Neural cell (in vitro differentiated cells): ENCODE measurements around the gene DNM2. TPM values are rescaled to one million over a fixed set of nuclear protein-coding genes. Genes with fewer than 3 reads are reported as not detected.

Experiments used
- H2AFZ ChIP-seq: fragments of 200-600, 300-800 bp; sonication (generic), shearing (Covaris generic); 2 replicates; pipeline ENCODE4 v1.6.0; 2014; ENCODE audit warnings: low read depth, mild to moderate bottlenecking, antibody characterized with exemption, low read length, moderate library complexity
- H3F3A ChIP-seq: fragments of 200-600 bp; shearing (Covaris generic); 2 replicates; pipeline ENCODE4 v1.6.1; 2016; ENCODE audit warnings: mild to moderate bottlenecking, moderate library complexity, mixed read lengths, antibody characterized with exemption, low read length; ENCODE audit not compliant: insufficient read depth, poor library complexity, severe bottlenecking
- H3K27ac ChIP-seq: fragments of 200-600, 300-800 bp; sonication (generic), shearing (Covaris generic); 2 replicates; pipeline ENCODE4 v1.5.1; 2014; ENCODE audit warnings: mild to moderate bottlenecking, low read length, moderate library complexity
- H3K27me3 ChIP-seq: fragments of 300-800, 200-600 bp; sonication (generic), shearing (Covaris generic); 2 replicates; pipeline ENCODE4 v1.6.0; 2014; ENCODE audit warnings: mild to moderate bottlenecking, low read depth, low read length, moderate library complexity; ENCODE audit not compliant: insufficient read depth
- H3K36me3 ChIP-seq: fragments of 300-800, 200-600 bp; sonication (generic), shearing (Covaris generic); 2 replicates; pipeline ENCODE4 v1.5.1; 2014; ENCODE audit warnings: mild to moderate bottlenecking, antibody characterized with exemption, low read length, moderate library complexity; ENCODE audit not compliant: insufficient read depth
- H3K4me2 ChIP-seq: fragments of 300-800, 200-600 bp; sonication (generic), shearing (Covaris generic); 2 replicates; pipeline ENCODE4 v1.6.0; 2014; ENCODE audit warnings: mild to moderate bottlenecking, low read length
- H3K4me3 ChIP-seq: fragments of 300-800, 200-600 bp; sonication (generic), shearing (Covaris generic); 2 replicates; pipeline ENCODE4 v1.5.1; 2014; ENCODE audit warnings: mild to moderate bottlenecking, low read length, moderate library complexity
- H3K79me2 ChIP-seq: fragments of 200-600 bp; shearing (Covaris generic); replicated peaks from 2 replicates; pipeline ENCODE4 v1.6.0; 2014; ENCODE audit warnings: mild to moderate bottlenecking, low read length, moderate library complexity; ENCODE audit not compliant: insufficient read depth
- H3K9ac ChIP-seq: fragments of 300-800, 200-600 bp; sonication (generic), shearing (Covaris generic); 2 replicates; pipeline ENCODE4 v1.6.1; 2016; ENCODE audit warnings: mild to moderate bottlenecking, low read length, mixed read lengths
- H3K9me2 ChIP-seq: fragments of 200-600 bp; shearing (Covaris generic); 2 replicates; pipeline ENCODE4 v1.6.1; 2016; ENCODE audit warnings: mild to moderate bottlenecking, low read length, mixed read lengths; ENCODE audit not compliant: insufficient read depth
- H3K9me3 ChIP-seq: fragments of 200-600, 300-800 bp; sonication (generic), shearing (Covaris generic); 2 replicates; pipeline ENCODE4 v1.6.1; 2016; ENCODE audit warnings: mild to moderate bottlenecking, mixed run types, low read length, moderate library complexity, mixed read lengths
- H4K20me1 ChIP-seq: fragments of 200-600 bp; shearing (Covaris generic); 2 replicates; pipeline ENCODE4 v1.6.1; 2016; ENCODE audit warnings: mild to moderate bottlenecking, mixed run types; ENCODE audit not compliant: insufficient read depth
- EP300 ChIP-seq: fragments of 450-650 bp; conservative IDR thresholded peaks from 2 replicates; pipeline ENCODE4 v1.6.1; 2014; ENCODE audit warnings: antibody characterized with exemption, mild to moderate bottlenecking, moderate library complexity; ENCODE audit not compliant: poor library complexity, severe bottlenecking
- EZH2 ChIP-seq: fragments of 200-600, 300-800 bp; shearing (Covaris generic), sonication (generic); IDR thresholded peaks from 2 replicates; pipeline ENCODE4 v1.6.1; 2014; ENCODE audit warnings: antibody characterized with exemption, low read length, borderline replicate concordance, mild to moderate bottlenecking; ENCODE audit not compliant: insufficient read depth, poor library complexity, severe bottlenecking
- MXI1 ChIP-seq: fragments of 450-650 bp; conservative IDR thresholded peaks from 2 replicates; pipeline ENCODE4 v1.6.1; 2014; ENCODE audit warnings: antibody characterized with exemption, mild to moderate bottlenecking; ENCODE audit not compliant: poor library complexity, severe bottlenecking
- POLR2AphosphoS5 ChIP-seq: IDR thresholded peaks from 2 replicates; pipeline ENCODE4 v1.6.1; 2012
- RAD21 ChIP-seq: fragments of 450-650 bp; conservative IDR thresholded peaks from 2 replicates; pipeline ENCODE4 v1.6.1; 2014; ENCODE audit warnings: antibody characterized with exemption, mild to moderate bottlenecking, moderate library complexity
- SMC3 ChIP-seq: fragments of 450-650 bp; conservative IDR thresholded peaks from 2 replicates; pipeline ENCODE4 v1.6.1; 2014; ENCODE audit warnings: antibody characterized with exemption, mild to moderate bottlenecking, moderate library complexity; ENCODE audit not compliant: poor library complexity
- TAF1 ChIP-seq: IDR thresholded peaks from 2 replicates; pipeline ENCODE4 v1.6.1; 2012; ENCODE audit warnings: low read depth
- polyA plus RNA-seq: library from polyadenylated mRNA; depleted of rRNA; stranded (reverse); fragments of >200 nt; gene quantifications from 2 replicates; pipeline ENCODE4 v1.2.3, GENCODE V29; 2014
- TF ChIP-seq, protein P1 (sequence below): IDR thresholded peaks from 2 replicates; pipeline ENCODE4 v1.6.1; 2012; ENCODE audit warnings: borderline replicate concordance
- TF ChIP-seq, protein P2 (sequence below): fragments of 450-650 bp; IDR thresholded peaks from 2 replicates; pipeline ENCODE4 v1.5.1; 2014; ENCODE audit warnings: antibody characterized with exemption, mild to moderate bottlenecking, moderate library complexity; ENCODE audit not compliant: poor library complexity, severe bottlenecking

Gene DNM2
- polyA plus RNA-seq, 1 donor from 2014 or later, result 31.4 TPM

DNA sequence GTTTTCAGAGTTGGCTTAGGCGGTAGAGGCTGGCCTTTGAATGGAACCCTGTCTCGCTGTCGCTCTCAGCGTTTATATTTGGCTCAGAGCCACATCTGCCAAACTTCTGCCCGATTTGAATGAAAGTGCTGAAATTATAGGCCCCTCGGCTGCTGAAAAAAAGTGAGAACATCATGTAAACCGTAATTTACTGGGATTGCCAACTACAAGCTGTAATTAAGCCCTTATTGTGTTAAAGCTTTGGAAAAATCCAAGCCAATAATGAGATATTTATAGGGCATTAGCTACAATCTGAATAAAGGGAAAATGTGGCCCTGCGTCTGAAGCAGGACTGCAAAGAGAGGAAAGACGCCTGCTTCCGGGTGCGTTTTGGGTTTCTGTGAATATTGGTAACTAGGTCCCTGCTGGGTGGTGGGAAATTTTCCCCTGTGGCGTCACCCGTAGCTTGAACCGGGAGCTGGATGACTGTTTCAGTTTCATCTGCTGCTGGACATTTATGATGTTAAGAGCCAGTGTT lies 9.9 kb downstream of the DNM2 start:
- TF ChIP-seq SMC3 (no peak), TAF1 (no peak), POLR2AphosphoS5 (no peak), RAD21 (no peak), EZH2 (no peak), MXI1 (no peak), EP300 (no peak)
- TF ChIP-seq, protein P1, sequence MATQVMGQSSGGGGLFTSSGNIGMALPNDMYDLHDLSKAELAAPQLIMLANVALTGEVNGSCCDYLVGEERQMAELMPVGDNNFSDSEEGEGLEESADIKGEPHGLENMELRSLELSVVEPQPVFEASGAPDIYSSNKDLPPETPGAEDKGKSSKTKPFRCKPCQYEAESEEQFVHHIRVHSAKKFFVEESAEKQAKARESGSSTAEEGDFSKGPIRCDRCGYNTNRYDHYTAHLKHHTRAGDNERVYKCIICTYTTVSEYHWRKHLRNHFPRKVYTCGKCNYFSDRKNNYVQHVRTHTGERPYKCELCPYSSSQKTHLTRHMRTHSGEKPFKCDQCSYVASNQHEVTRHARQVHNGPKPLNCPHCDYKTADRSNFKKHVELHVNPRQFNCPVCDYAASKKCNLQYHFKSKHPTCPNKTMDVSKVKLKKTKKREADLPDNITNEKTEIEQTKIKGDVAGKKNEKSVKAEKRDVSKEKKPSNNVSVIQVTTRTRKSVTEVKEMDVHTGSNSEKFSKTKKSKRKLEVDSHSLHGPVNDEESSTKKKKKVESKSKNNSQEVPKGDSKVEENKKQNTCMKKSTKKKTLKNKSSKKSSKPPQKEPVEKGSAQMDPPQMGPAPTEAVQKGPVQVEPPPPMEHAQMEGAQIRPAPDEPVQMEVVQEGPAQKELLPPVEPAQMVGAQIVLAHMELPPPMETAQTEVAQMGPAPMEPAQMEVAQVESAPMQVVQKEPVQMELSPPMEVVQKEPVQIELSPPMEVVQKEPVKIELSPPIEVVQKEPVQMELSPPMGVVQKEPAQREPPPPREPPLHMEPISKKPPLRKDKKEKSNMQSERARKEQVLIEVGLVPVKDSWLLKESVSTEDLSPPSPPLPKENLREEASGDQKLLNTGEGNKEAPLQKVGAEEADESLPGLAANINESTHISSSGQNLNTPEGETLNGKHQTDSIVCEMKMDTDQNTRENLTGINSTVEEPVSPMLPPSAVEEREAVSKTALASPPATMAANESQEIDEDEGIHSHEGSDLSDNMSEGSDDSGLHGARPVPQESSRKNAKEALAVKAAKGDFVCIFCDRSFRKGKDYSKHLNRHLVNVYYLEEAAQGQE, result no peak
- TF ChIP-seq, protein P2, sequence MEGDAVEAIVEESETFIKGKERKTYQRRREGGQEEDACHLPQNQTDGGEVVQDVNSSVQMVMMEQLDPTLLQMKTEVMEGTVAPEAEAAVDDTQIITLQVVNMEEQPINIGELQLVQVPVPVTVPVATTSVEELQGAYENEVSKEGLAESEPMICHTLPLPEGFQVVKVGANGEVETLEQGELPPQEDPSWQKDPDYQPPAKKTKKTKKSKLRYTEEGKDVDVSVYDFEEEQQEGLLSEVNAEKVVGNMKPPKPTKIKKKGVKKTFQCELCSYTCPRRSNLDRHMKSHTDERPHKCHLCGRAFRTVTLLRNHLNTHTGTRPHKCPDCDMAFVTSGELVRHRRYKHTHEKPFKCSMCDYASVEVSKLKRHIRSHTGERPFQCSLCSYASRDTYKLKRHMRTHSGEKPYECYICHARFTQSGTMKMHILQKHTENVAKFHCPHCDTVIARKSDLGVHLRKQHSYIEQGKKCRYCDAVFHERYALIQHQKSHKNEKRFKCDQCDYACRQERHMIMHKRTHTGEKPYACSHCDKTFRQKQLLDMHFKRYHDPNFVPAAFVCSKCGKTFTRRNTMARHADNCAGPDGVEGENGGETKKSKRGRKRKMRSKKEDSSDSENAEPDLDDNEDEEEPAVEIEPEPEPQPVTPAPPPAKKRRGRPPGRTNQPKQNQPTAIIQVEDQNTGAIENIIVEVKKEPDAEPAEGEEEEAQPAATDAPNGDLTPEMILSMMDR, result no peak

DNA sequence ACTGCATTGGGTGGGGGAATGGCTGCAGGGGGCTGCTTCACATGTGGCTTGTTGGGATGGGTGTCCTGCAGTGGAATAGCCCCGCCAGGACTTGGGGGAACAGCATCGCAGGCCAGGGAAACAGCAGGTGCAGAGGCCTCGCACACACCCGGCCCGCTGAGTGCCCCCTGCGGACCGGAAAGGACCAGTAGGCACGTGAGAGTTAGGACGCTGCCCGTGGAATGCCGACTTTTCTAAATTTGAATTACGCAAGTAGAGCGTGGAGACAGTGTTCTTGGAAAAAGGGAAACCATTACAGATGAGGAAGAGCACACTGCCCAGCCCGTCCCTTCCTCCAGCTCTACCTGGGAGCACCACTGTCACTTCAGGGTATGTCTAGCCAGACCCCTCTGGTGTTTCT lies 11.5 kb downstream of the DNM2 start:
- Histone ChIP-seq H3K4me3 (no peak overlapping the region), H3K9me3 (no peaks in the 10 kb centered on the region), H3K4me2 (no peak overlapping the region), H3K79me2 (peaks cover 12% of the 10 kb centered on the region), H3K36me3 (no peaks in the 10 kb centered on the region), H4K20me1 (no peaks in the 10 kb centered on the region), H3F3A (no peaks in the 10 kb centered on the region), H3K27ac (no peak overlapping the region), H3K9me2 (no peaks in the 10 kb centered on the region), H3K9ac (no peak overlapping the region), H3K27me3 (no peaks in the 10 kb centered on the region), H2AFZ (no peak overlapping the region)
- TF ChIP-seq RAD21 (no peak), POLR2AphosphoS5 (no peak), MXI1 (no peak), EZH2 (no peak), EP300 (no peak), SMC3 (no peak), TAF1 (no peak)
- TF ChIP-seq, protein P2, result no peak
- TF ChIP-seq, protein P1, result no peak

More for the DNA sequence above, 9.9 kb downstream of the DNM2 start:
- Histone ChIP-seq H3K9ac (no peak overlapping the region), H3K27me3 (no peaks in the 10 kb centered on the region), H4K20me1 (no peaks in the 10 kb centered on the region), H3K9me3 (no peaks in the 10 kb centered on the region), H3F3A (no peaks in the 10 kb centered on the region), H3K4me2 (no peak overlapping the region), H3K36me3 (no peaks in the 10 kb centered on the region), H3K9me2 (no peaks in the 10 kb centered on the region), H3K79me2 (peaks cover 16% of the 10 kb centered on the region), H3K4me3 (no peak overlapping the region), H3K27ac (no peak overlapping the region), H2AFZ (no peak overlapping the region)
